IMR-90 (cell line): ENCODE data around the gene PRLR. TPM values are rescaled to one million over a fixed set of nuclear protein-coding genes. Genes with fewer than 3 reads are reported as not detected.

Experiments used
- ATAC-seq: fragments of 200-7000 bp; cut with Tn5 transposase; 2 replicates; pipeline ENCODE4 v1.9.1; 2020; ENCODE audit warnings: low read depth, mild to moderate bottlenecking, moderate library complexity
- BruUV-seq: library from RNA; stranded (reverse); fragments of 400-500 nt; replicated peaks from 2 replicates; lab custom pipeline; 2021; lab: Mats Ljungman, UMichigan
- CTCF ChIA-PET: fragments of 300-600 bp; formaldehyde crosslinking; extraction: SDS; loops from one replicate; lab custom pipeline; 2021; ENCODE audit warnings: antibody characterized with exemption; lab: Yijun Ruan, JAX
- POLR2A ChIA-PET: fragments of 300-600 bp; sonication (Branson Sonifier 250); formaldehyde crosslinking; loops from one replicate; lab custom pipeline; 2022; ENCODE audit warnings: antibody characterized with exemption; ENCODE audit not compliant: unreplicated experiment; lab: Charles Lee
- DNase-seq: peaks from one replicate; pipeline ENCODE4 v3.0.0; 2013
- H2AFZ ChIP-seq: replicated peaks from 2 replicates; pipeline ENCODE3; 2013; ENCODE audit warnings: low read length, mild to moderate bottlenecking; ENCODE audit not compliant: poor library complexity
- H2AK5ac ChIP-seq: 2 replicates; pipeline ENCODE4 v1.6.1; 2013; ENCODE audit warnings: low read depth, low read length, inconsistent platforms
- H2AK9ac ChIP-seq: replicated peaks from 2 replicates; pipeline ENCODE3; 2013; ENCODE audit warnings: mild to moderate bottlenecking, low read depth, low read length, moderate library complexity; ENCODE audit not compliant: poor library complexity
- H2BK120ac ChIP-seq: 2 replicates; pipeline ENCODE4 v1.6.1; 2013; ENCODE audit warnings: low read depth, low read length, inconsistent platforms
- H2BK15ac ChIP-seq: 3 replicates; pipeline ENCODE4 v1.6.1; 2013; ENCODE audit warnings: low read depth, low read length, inconsistent platforms
- H2BK20ac ChIP-seq: 2 replicates; pipeline ENCODE4 v1.6.1; 2013; ENCODE audit warnings: low read depth, mild to moderate bottlenecking, inconsistent platforms, low read length, moderate library complexity
- H2BK5ac ChIP-seq: 2 replicates; pipeline ENCODE4 v1.6.1; 2013; ENCODE audit warnings: mild to moderate bottlenecking, low read depth, low read length, inconsistent platforms; ENCODE audit not compliant: poor library complexity, severe bottlenecking
- H3K14ac ChIP-seq: replicated peaks from 2 replicates; pipeline ENCODE4 v1.6.1; 2013; ENCODE audit warnings: low read depth, low read length, inconsistent platforms
- H3K18ac ChIP-seq: 2 replicates; pipeline ENCODE4 v1.6.1; 2013; ENCODE audit warnings: low read depth, low read length, control low read depth
- H3K23ac ChIP-seq: 2 replicates; pipeline ENCODE4 v1.6.1; 2013; ENCODE audit warnings: low read depth, low read length, inconsistent platforms
- H3K27ac ChIP-seq: 2 replicates; pipeline ENCODE4 v1.5.1; 2013; ENCODE audit warnings: mild to moderate bottlenecking, control low read depth, low read length; ENCODE audit not compliant: insufficient read depth
- H3K27me3 ChIP-seq: 2 replicates; pipeline ENCODE4 v1.6.1; 2013; ENCODE audit warnings: low read length; ENCODE audit not compliant: control insufficient read depth, insufficient read depth
- H3K36me3 ChIP-seq: 2 replicates; pipeline ENCODE4 v1.6.1; 2013; ENCODE audit warnings: low read length, mixed read lengths; ENCODE audit not compliant: control insufficient read depth, insufficient read depth
- H3K4ac ChIP-seq: 2 replicates; pipeline ENCODE4 v1.6.1; 2013; ENCODE audit warnings: low read depth, low read length, inconsistent platforms
- H3K4me1 ChIP-seq: 2 replicates; pipeline ENCODE4 v1.6.1; 2013; ENCODE audit warnings: low read length, mixed read lengths; ENCODE audit not compliant: control insufficient read depth, insufficient read depth
- H3K4me2 ChIP-seq: 2 replicates; pipeline ENCODE4 v1.6.1; 2013; ENCODE audit warnings: low read depth, mild to moderate bottlenecking, control low read depth, low read length, moderate library complexity
- H3K4me3 ChIP-seq: 2 replicates; pipeline ENCODE4 v1.5.1; 2013; ENCODE audit warnings: low read depth, mild to moderate bottlenecking, control low read depth, low read length, moderate library complexity; ENCODE audit not compliant: insufficient read depth
- H3K56ac ChIP-seq: 2 replicates; pipeline ENCODE4 v1.6.1; 2013; ENCODE audit warnings: low read length, inconsistent platforms; ENCODE audit not compliant: insufficient read depth; ENCODE audit errors: extremely low read depth
- H3K79me1 ChIP-seq, 2 experiments: 2 replicates each; pipeline ENCODE4 v1.6.1; 2013; ENCODE audit warnings: low read length in 2 of 2, inconsistent platforms in 1 of 2, low read depth in 1 of 2
- H3K9ac ChIP-seq: 2 replicates; pipeline ENCODE4 v1.6.1; 2013; ENCODE audit warnings: low read depth, low read length, control low read depth
- H3K9me1 ChIP-seq: 2 replicates; pipeline ENCODE4 v1.6.1; 2013; ENCODE audit warnings: low read length, inconsistent platforms; ENCODE audit not compliant: insufficient read depth
- H3K9me3 ChIP-seq: 2 replicates; pipeline ENCODE4 v1.6.1; 2013; ENCODE audit warnings: low read length; ENCODE audit not compliant: control insufficient read depth, insufficient read depth
- H4K20me1 ChIP-seq: 2 replicates; pipeline ENCODE4 v1.6.1; 2013; ENCODE audit warnings: low read length, inconsistent platforms; ENCODE audit not compliant: insufficient read depth
- H4K5ac ChIP-seq: 2 replicates; pipeline ENCODE4 v1.6.1; 2013; ENCODE audit warnings: mild to moderate bottlenecking, low read depth, low read length, control low read depth
- H4K8ac ChIP-seq, 2 experiments: 2 replicates each; pipeline ENCODE4 v1.6.1; 2013; ENCODE audit warnings: low read depth in 2 of 2, low read length in 2 of 2, control low read depth in 1 of 2, inconsistent platforms in 1 of 2
- H4K91ac ChIP-seq: 2 replicates; pipeline ENCODE4 v1.6.1; 2013; ENCODE audit warnings: low read depth, low read length, inconsistent platforms; ENCODE audit not compliant: insufficient read depth
- CEBPB ChIP-seq: IDR thresholded peaks from 2 replicates; pipeline ENCODE4 v1.6.1; 2012; ENCODE audit warnings: low read depth, low read length, improper control_type of control experiment
- CTCF ChIP-seq: conservative IDR thresholded peaks from 2 replicates; pipeline ENCODE4 v1.5.1; 2012; ENCODE audit warnings: mild to moderate bottlenecking, low read depth, low read length, improper control_type of control experiment
- ELK1 ChIP-seq: fragments of 150-350 bp; IDR thresholded peaks from 2 replicates; pipeline ENCODE4 v1.6.1; 2016; ENCODE audit warnings: low read depth, mild to moderate bottlenecking, low read length, moderate library complexity, borderline replicate concordance
- FOS ChIP-seq: fragments of 150-350 bp; IDR thresholded peaks from 2 replicates; pipeline ENCODE4 v1.6.1; 2016; ENCODE audit warnings: low read depth, low read length
- MAZ ChIP-seq: IDR thresholded peaks from 2 replicates; pipeline ENCODE4 v1.6.1; 2012; ENCODE audit warnings: low read depth, mild to moderate bottlenecking, low read length, improper control_type of control experiment, moderate library complexity, borderline replicate concordance
- NFE2L2 ChIP-seq: fragments of 150-350 bp; IDR thresholded peaks from 2 replicates; pipeline ENCODE4 v1.6.1; 2016; ENCODE audit warnings: low read depth, mild to moderate bottlenecking, low read length
- RCOR1 ChIP-seq: IDR thresholded peaks from 2 replicates; pipeline ENCODE4 v1.6.1; 2012; ENCODE audit warnings: mild to moderate bottlenecking, low read length, improper control_type of control experiment; ENCODE audit not compliant: insufficient replicate concordance
- SMC3 ChIP-seq: fragments of 150-350 bp; IDR thresholded peaks from 2 replicates; pipeline ENCODE4 v1.6.1; 2016; ENCODE audit warnings: low read depth, mild to moderate bottlenecking, antibody characterized with exemption, low read length, moderate library complexity
- dilution Hi-C: fragments of 300-500 bp; cut with HindIII; formaldehyde crosslinking; loops from one replicate; pipeline ENCODE4 v1.14.3; 2018; ENCODE audit warnings: low sequenced_read_pairs; ENCODE audit not compliant: unreplicated experiment
- in situ Hi-C: fragments of 300-500 bp; cut with MboI; formaldehyde crosslinking; loops from 3 replicates; pipeline ENCODE4 v1.14.3; 2019; ENCODE audit warnings: low sequenced_read_pairs, inconsistent platforms, mixed read lengths
- intact Hi-C: fragments of 100-400 bp; cut with micrococcal nuclease; formaldehyde crosslinking; loops from 2 replicates; pipeline ENCODE4 v1.10.0; 2022
- polyA plus RNA-seq, 3 experiments: library from polyadenylated mRNA; depleted of rRNA; stranded (reverse); fragments of >200 nt; gene quantifications; 2 replicates each; pipeline ENCODE4 v1.2.3, GENCODE V29; 2012; ENCODE audit warnings: low replicate concordance in 1 of 3
- total RNA-seq: library from RNA; depleted of rRNA; stranded (reverse); fragments of >200 nt; gene quantifications from 2 replicates; pipeline ENCODE4 v1.2.3, GENCODE V29; 2012

PRLR gene
- total and polyA plus RNA-seq, 2 of the 4 experiments (the other 2 are of a cell fraction): 0.24 to 0.54 TPM

GRCh38 chr5:35163710-35164033, 66.6 kb downstream of the PRLR start:
- no peak overlapping the region for H3K9ac ChIP-seq
- DNase-seq (no peak), ATAC-seq (no peak)
- peaks cover 12% of the 10 kb centered on the region for H3K27me3 ChIP-seq
- no peak overlapping the region for H2BK5ac ChIP-seq
- POLR2A ChIA-PET: no interaction called here
- H3K79me1 ChIP-seq: no peaks in the 10 kb centered on the region
- dilution Hi-C loops: no loop called here
- no peaks in the 10 kb centered on the region for H3K4me1 ChIP-seq
- H3K14ac ChIP-seq: no peak overlapping the region
- no peak overlapping the region for H3K4ac ChIP-seq
- CTCF ChIA-PET: no interaction called here
- intact Hi-C loops: no loop called here
- in situ Hi-C loops: no loop called here
- no peak overlapping the region for H2AK5ac ChIP-seq
- no peak overlapping the region for H3K27ac ChIP-seq
- H4K20me1 ChIP-seq: no peaks in the 10 kb centered on the region
- H3K56ac ChIP-seq: no peak overlapping the region
- H4K5ac ChIP-seq: no peak overlapping the region
- no peak overlapping the region for H3K23ac ChIP-seq
- no peak overlapping the region for H3K18ac ChIP-seq
- H2AFZ ChIP-seq: no peak overlapping the region
- H3K9me1 ChIP-seq: no peaks in the 10 kb centered on the region
- no peaks in the 10 kb centered on the region for H3K9me3 ChIP-seq
- H2AK9ac ChIP-seq: no peak overlapping the region
- H3K4me3 ChIP-seq: no peak overlapping the region
- no peak overlapping the region for H3K4me2 ChIP-seq
- no peak overlapping the region for H4K8ac ChIP-seq
- H3K36me3 ChIP-seq: no peaks in the 10 kb centered on the region
- no peak overlapping the region for H2BK15ac ChIP-seq
- no peak overlapping the region for H4K91ac ChIP-seq
- BruUV-seq: no TSS peak
- no peak overlapping the region for H2BK20ac ChIP-seq
- no peak for TF ChIP-seq CEBPB
- TF ChIP-seq NFE2L2: no peak
- no peak for TF ChIP-seq SMC3
- no peak for TF ChIP-seq ELK1
- no peak for TF ChIP-seq CTCF
- TF ChIP-seq RCOR1: no peak
- TF ChIP-seq FOS: no peak
- TF ChIP-seq MAZ: no peak
- H2BK120ac ChIP-seq: no peak overlapping the region
